ENCODE results near the gene C10orf53.

The C10orf53 gene

GRCh38 chr10:49679480-49679893 lies at the start of gene C10orf53:
TSS of gene C10orf53 (plus strand) at chr10:49679651. CDS start at chr10:49679698, 47 bp downstream.
- TF ChIP-seq, protein P1, sequence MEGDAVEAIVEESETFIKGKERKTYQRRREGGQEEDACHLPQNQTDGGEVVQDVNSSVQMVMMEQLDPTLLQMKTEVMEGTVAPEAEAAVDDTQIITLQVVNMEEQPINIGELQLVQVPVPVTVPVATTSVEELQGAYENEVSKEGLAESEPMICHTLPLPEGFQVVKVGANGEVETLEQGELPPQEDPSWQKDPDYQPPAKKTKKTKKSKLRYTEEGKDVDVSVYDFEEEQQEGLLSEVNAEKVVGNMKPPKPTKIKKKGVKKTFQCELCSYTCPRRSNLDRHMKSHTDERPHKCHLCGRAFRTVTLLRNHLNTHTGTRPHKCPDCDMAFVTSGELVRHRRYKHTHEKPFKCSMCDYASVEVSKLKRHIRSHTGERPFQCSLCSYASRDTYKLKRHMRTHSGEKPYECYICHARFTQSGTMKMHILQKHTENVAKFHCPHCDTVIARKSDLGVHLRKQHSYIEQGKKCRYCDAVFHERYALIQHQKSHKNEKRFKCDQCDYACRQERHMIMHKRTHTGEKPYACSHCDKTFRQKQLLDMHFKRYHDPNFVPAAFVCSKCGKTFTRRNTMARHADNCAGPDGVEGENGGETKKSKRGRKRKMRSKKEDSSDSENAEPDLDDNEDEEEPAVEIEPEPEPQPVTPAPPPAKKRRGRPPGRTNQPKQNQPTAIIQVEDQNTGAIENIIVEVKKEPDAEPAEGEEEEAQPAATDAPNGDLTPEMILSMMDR (IDR thresholded peaks at IDR 0.05; ENCODE audit: low read depth, low read length, missing control alignments) = no peak
- no peak within 1 kb of the TSS for H3K4me3 ChIP-seq (ENCODE audit: low read depth, low read length)
- DNase-seq (ENCODE audit: low read depth) = no peak

DNA sequence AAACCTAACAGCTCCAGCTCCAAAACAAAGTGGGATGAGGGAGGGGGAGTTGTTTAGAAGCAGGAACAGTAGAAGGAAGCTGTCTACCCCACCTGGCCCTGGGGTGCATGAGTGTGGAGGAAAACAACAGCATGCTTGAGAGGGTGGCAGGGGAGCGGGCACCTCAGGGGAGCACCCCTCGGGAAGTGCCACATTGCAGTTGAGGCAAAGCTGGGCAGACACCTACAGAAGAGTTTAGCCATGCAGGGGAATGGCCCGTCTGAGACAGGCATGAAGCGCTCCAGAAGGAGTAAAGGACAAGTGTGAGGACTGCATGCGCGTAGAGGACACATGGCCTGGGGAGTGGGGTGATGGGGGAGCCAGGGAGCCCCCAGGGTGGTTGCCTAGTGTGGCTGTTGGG lies 47.5 kb upstream of the C10orf53 start:
- TF ChIP-seq, protein P1 (IDR thresholded peaks at IDR 0.05; ENCODE audit: low read depth, low read length, missing control alignments) = no peak
- no peak for DNase-seq (ENCODE audit: low read depth)
- no peak overlapping the region for H3K4me3 ChIP-seq (ENCODE audit: low read depth, low read length)

GRCh38 chr10:49632406-49633317 lies 46.8 kb upstream of the C10orf53 start:
- TF ChIP-seq, protein P1 (IDR thresholded peaks at IDR 0.05; ENCODE audit: low read depth, low read length, missing control alignments) = no peak
- no peak overlapping the region for H3K4me3 ChIP-seq (ENCODE audit: low read depth, low read length)
- no peak for DNase-seq (ENCODE audit: low read depth)

DNA sequence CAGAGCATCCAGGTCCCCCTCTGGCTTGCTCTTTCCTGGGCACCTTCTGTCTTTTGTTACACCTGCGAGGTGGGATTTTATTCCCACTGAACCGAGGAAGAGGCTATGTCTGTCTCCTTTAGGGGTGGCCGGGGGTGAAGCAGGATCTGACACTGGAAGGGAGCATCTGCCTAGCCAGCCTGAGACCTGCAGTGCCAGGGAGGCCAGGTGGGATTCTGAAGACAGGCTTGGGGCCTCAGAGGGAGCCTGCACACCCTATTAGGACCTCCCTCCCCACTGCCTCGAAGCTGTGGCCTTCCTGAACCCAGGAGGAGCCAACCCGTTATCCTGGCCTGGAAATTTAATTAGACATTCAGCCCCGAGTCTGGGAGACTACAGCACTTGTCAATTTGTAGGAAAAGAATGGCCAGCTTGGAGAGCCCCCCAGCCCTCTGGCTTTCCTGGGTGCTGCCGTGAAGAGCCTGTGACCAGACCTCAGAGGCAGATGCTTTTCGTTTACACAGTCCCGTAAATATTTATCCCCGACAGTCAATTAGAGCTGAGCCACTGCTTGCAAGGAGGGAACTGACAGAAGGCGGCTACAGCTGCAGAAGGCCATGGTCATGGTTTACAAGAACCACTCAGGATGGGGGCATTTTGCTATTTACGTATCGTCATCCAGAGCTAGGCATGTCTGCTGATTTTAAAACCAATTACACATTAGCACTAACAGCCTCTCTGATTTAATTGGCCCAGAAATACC lies 46.0 kb upstream of the C10orf53 start:
- TF ChIP-seq, protein P1 (IDR thresholded peaks at IDR 0.05; ENCODE audit: low read depth, low read length, missing control alignments) = no peak
- H3K4me3 ChIP-seq (ENCODE audit: low read depth, low read length) = no peak overlapping the region
- no peak for DNase-seq (ENCODE audit: low read depth)

DNA sequence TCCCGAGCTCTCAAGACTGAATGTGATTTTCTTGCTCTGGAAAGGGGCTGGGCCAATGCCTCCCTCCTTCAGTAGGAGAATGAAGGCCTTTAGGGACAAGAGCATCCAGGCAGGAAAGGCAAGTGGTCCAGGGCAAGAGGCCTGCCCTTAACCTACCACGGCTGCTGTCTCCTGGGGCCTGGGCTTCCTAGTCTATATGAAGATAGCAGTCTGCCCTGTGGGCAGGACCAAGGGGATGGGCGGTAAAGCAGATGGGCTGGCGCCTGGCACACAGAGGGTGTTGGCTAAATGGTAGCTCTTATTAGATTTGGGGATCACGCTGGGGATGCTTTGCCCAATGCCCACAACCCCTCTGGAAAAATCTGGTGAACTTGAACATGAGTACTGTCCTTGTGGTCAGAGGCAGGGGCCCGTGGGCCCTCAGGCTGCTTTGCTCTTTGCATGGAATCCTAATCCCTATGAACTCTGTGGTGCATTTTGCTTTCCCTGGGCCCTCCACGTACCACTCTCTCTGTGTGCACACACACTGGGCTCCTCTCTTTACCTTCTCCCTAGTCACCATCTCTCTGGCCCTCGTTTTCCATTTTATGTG lies 45.3 kb upstream of the C10orf53 start:
- DNase-seq (ENCODE audit: low read depth) = no peak
- TF ChIP-seq, protein P1 (IDR thresholded peaks at IDR 0.05; ENCODE audit: low read depth, low read length, missing control alignments) = no peak
- H3K4me3 ChIP-seq (ENCODE audit: low read depth, low read length) = no peak overlapping the region

DNA sequence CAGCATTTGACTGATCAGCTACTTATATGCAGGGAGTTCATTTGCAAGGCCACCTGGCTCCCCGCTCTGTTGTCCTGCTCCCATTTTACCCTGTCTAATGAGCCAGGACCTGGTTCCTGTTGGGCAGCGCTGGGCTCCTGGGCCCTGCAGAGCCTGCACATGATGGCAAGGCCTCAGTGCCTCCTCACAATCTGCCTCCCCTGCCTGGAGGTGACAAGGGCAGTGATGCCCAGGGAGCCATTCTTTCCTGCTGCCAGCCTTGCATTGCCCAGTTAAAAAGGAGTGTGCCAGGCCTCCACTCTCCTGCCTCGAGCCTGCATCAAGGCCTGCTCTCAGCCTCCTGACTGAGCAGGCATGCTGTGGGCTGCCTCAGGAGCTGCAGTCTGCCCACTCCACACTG lies 37.1 kb upstream of the C10orf53 start:
- no peak for DNase-seq (ENCODE audit: low read depth)
- H3K4me3 ChIP-seq (ENCODE audit: low read depth, low read length) = no peak overlapping the region
- TF ChIP-seq, protein P1 (IDR thresholded peaks at IDR 0.05; ENCODE audit: low read depth, low read length, missing control alignments) = no peak
